Measurements from ENCODE around the gene SNAP47. TPM values are rescaled to one million over a fixed set of nuclear protein-coding genes. Genes with fewer than 3 reads are reported as not detected.

SNAP47 gene
- total RNA-seq, 4 donors from 2014 or later: 35.8 to 51.0 (median 42.9) TPM

DNA sequence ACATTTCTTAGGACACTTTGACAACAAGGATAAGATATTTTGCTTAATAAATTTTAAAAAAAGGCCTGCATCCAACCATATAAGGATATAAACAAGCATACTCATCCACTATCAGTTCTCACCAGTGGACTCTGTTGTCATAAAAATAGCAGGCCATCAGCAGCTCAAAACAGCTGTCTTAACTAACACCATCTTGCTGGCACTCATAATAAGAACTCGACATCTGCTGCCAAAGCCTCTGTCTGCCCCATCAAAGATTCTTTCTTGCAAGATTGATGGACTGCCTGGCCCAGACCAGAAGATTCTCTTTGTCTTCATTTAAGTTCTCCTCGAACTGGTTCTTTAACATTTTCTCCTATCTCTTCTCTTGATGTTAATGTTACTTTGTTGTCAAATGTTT lies 10.2 kb upstream of the SNAP47 start:
- H3K36me3 ChIP-seq: no peaks in the 10 kb centered on the region
- H3K4me3 ChIP-seq: no peak overlapping the region
- no peaks in the 10 kb centered on the region for H3K27me3 ChIP-seq
- H3K9me3 ChIP-seq: peaks cover 19% of the 10 kb centered on the region
- TF ChIP-seq, protein P1, sequence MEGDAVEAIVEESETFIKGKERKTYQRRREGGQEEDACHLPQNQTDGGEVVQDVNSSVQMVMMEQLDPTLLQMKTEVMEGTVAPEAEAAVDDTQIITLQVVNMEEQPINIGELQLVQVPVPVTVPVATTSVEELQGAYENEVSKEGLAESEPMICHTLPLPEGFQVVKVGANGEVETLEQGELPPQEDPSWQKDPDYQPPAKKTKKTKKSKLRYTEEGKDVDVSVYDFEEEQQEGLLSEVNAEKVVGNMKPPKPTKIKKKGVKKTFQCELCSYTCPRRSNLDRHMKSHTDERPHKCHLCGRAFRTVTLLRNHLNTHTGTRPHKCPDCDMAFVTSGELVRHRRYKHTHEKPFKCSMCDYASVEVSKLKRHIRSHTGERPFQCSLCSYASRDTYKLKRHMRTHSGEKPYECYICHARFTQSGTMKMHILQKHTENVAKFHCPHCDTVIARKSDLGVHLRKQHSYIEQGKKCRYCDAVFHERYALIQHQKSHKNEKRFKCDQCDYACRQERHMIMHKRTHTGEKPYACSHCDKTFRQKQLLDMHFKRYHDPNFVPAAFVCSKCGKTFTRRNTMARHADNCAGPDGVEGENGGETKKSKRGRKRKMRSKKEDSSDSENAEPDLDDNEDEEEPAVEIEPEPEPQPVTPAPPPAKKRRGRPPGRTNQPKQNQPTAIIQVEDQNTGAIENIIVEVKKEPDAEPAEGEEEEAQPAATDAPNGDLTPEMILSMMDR (IDR thresholded peaks at IDR 0.05): no peak
- TF ChIP-seq EP300 (IDR thresholded peaks at IDR 0.05) (no peak), POLR2A (IDR thresholded peaks at IDR 0.05) (no peak), POLR2AphosphoS5 (IDR thresholded peaks at IDR 0.05) (no peak)
- H3K4me1 ChIP-seq: peaks cover 27% of the 10 kb centered on the region
- no peak for DNase-seq (ENCODE audit: low spot score in 2 of 2)
- H3K27ac ChIP-seq: no peak overlapping the region
- WGBS: 21% methylated on average over 2 of the region's 2 CpGs

DNA sequence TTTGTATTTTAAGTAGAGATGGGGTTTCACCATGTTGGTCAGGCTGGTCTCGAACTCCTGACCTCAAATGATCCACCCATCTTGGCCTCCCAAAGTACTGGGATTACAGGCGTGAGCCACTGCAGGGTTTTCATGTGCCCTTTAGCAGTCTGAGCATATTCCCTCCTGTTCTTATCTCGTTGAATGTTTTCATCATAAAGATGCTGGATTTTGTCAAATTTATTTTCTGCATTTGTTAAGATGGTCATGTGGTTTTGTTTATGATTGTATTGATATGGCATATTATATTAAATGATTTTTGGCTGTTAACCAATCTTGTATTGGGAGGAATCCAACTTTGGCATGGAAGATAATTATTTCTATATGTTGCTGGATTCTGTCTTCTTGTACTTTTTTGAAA lies 8.9 kb upstream of the SNAP47 start:
- 70% methylated on average over 3 of the region's 3 CpGs for WGBS
- Histone ChIP-seq H3K4me3 (no peak overlapping the region), H3K27me3 (no peaks in the 10 kb centered on the region)

DNA sequence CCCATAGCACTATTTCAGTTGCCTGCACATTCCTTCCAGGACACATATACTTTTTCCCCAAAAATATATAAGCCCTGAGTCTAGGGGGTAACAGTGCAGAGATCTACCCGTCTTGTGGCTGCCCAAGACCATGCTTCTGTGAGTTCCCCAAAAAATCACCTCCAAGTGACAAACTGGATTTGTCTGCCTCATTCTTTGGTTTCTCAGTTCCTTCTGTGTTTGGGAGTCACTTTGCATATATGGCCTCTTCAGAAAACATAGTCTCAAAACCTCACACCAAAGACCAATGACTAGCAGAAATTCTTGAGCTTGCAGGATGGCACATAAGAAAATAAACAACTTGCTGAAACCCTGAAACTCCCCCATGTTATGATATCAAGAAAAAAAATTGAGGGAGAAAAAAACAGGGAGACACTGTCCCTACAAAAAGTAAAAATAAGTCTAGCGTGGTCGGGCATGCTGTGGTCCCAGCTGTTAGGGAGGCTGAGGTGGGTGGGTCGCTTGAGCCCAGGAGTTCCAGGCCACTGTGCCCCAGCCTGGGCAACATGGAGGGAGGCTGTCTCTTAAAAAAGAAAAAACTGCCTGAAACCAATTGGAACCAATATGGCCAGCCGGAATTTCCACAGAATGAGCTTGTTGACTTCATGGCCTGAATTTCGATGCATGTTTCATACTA lies 8.2 kb upstream of the SNAP47 start:
- WGBS: 82% methylated on average over 6 of the region's 6 CpGs
- no peak overlapping the region for H3K27ac ChIP-seq
- H3K4me3 ChIP-seq: no peak overlapping the region
- no peaks in the 10 kb centered on the region for H3K27me3 ChIP-seq
- TF ChIP-seq POLR2AphosphoS5 (IDR thresholded peaks at IDR 0.05) (no peak), POLR2A (IDR thresholded peaks at IDR 0.05) (no peak), EP300 (IDR thresholded peaks at IDR 0.05) (no peak)
- TF ChIP-seq, protein P1 (IDR thresholded peaks at IDR 0.05): no peak
- H3K4me1 ChIP-seq: peaks cover 37% of the 10 kb centered on the region
- no peak for DNase-seq (ENCODE audit: low spot score in 2 of 2)
- peaks cover 6% of the 10 kb centered on the region for H3K9me3 ChIP-seq
- H3K36me3 ChIP-seq: peaks cover 9% of the 10 kb centered on the region

More for the DNA sequence above, 8.9 kb upstream of the SNAP47 start:
- Histone ChIP-seq H3K36me3 (peaks cover 1% of the 10 kb centered on the region), H3K27ac (no peak overlapping the region), H3K4me1 (peaks cover 37% of the 10 kb centered on the region), H3K9me3 (peaks cover 12% of the 10 kb centered on the region)
- TF ChIP-seq POLR2AphosphoS5 (IDR thresholded peaks at IDR 0.05) (no peak), EP300 (IDR thresholded peaks at IDR 0.05) (no peak), POLR2A (IDR thresholded peaks at IDR 0.05) (no peak)
- TF ChIP-seq, protein P1 (IDR thresholded peaks at IDR 0.05): no peak
- DNase-seq (ENCODE audit: low spot score in 2 of 2): no peak

DNA sequence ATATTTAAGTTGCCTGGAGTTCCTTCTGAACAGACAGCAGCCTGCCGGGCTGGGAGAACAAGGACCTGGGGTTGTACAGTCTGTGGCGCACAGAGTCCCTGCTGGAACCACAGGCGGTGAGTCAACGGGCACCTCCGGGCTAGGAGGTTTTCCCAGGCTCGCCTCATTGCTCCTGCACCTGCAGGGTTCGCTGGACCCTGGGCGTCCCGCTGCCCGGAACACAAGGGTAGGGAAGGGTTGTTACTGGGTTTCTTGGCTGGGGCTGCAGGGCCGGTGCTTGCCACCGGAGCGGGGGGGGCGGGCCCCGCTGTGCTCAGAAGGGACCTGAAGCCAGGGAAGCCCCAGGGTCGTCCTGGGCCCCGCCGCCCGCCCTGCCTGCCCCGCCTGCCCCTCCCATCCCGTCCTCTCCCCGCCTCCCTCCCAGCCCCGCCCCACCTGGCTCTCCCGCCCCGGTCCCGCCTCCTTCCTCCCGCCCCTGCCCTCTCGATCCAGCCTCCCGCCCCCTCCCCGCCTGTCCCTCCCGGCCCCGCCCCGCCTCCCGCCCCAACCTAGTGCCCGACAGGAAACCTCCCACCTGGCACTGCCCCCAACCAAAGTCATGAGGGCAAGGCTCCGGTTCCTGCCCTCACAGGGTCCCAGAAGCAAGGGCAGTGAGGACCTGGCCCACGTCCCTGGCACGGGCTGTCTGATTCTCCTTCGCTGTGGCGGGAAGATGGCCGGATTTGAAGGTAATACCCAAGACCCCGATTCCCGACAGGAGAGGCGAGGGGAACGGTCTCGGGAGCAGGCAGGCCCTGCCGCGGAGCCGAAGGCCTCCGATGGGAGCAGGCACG lies 7.0 kb upstream of the SNAP47 start:
- Histone ChIP-seq H3K27ac (peak overlapping the region; percentile 53), H3K36me3 (peaks cover 21% of the 10 kb centered on the region), H3K4me1 (peaks cover 40% of the 10 kb centered on the region), H3K9me3 (peaks cover 1% of the 10 kb centered on the region), H3K4me3 (peak overlapping the region; percentile 57), H3K27me3 (no peaks in the 10 kb centered on the region)
- no peak for TF ChIP-seq POLR2A (IDR thresholded peaks at IDR 0.05)
- TF ChIP-seq, protein P1 (IDR thresholded peaks at IDR 0.05): no peak
- no peak for TF ChIP-seq POLR2AphosphoS5 (IDR thresholded peaks at IDR 0.05)
- TF ChIP-seq EP300 (IDR thresholded peaks at IDR 0.05): no peak
- peak; percentile 82 to 90 for DNase-seq (ENCODE audit: low spot score in 2 of 2)
- WGBS: 1% methylated on average over 20 of the region's 51 CpGs

DNA sequence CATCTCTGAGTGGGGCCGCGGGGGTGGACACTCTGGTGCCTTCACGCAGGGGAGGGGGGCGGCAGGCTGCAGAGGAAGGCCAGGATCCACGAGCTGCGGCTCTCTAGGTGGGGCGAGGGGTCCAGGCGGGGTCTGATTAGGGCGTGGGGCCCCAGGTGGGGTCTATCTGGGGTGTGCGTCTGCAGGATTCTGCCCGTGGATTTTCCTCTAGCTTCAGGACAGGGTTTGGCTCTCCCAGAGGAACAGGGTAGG lies 6.4 kb upstream of the SNAP47 start:
- no peak for DNase-seq (ENCODE audit: low spot score in 2 of 2)
- no peaks in the 10 kb centered on the region for H3K27me3 ChIP-seq
- no peak for TF ChIP-seq POLR2AphosphoS5 (IDR thresholded peaks at IDR 0.05)
- TF ChIP-seq, protein P1 (IDR thresholded peaks at IDR 0.05): no peak
- TF ChIP-seq POLR2A (IDR thresholded peaks at IDR 0.05): no peak
- no peak for TF ChIP-seq EP300 (IDR thresholded peaks at IDR 0.05)
- peak overlapping the region; percentile 53 for H3K27ac ChIP-seq
- H3K36me3 ChIP-seq: peaks cover 23% of the 10 kb centered on the region
- no peaks in the 10 kb centered on the region for H3K9me3 ChIP-seq
- H3K4me1 ChIP-seq: peaks cover 45% of the 10 kb centered on the region
- peak overlapping the region; percentile 57 for H3K4me3 ChIP-seq
- WGBS: no CpG with 5 or more reads among the region's 11 CpGs
